Spleen (tissue), 11 donors: ENCODE results near the gene UBASH3B. TPM values are rescaled to one million over a fixed set of nuclear protein-coding genes. Genes with fewer than 3 reads are reported as not detected.

Experiments used
- DNase-seq: peaks from one replicate; pipeline ENCODE4 v3.0.0-alpha.2; 2020
- H3K27ac ChIP-seq, 8 donors: fragments of 200-600 bp; sonication (generic) in 7 of 8; 1 replicate in 4 of 8; 2 replicates in 4 of 8; pipeline versions ENCODE4 v1.5.0 to v1.8.0; 2016 to 2021; ENCODE audit warnings: inconsistent platforms in 4 of 8, mild to moderate bottlenecking in 4 of 8, moderate library complexity in 1 of 8
- H3K27me3 ChIP-seq, 7 donors: fragments of 200-600 bp; sonication (generic) in 6 of 7; replicated peaks in 1 of 7; 1 replicate in 4 of 7; 2 replicates in 3 of 7; pipeline versions ENCODE4 v1.5.0 to v1.8.0; 2016 to 2021; ENCODE audit warnings: inconsistent platforms in 3 of 7, mild to moderate bottlenecking in 1 of 7
- H3K36me3 ChIP-seq, 6 donors: fragments of 200-600 bp; sonication (generic) in 5 of 6; 1 replicate in 4 of 6; 2 replicates in 2 of 6; pipeline versions ENCODE4 v1.5.0 to v1.8.0; 2016 to 2021; ENCODE audit warnings: inconsistent platforms in 2 of 6
- H3K4me1 ChIP-seq, 6 donors: fragments of 200-600 bp; sonication (generic) in 5 of 6; 1 replicate in 3 of 6; 2 replicates in 3 of 6; pipeline versions ENCODE4 v1.5.0 to v1.8.0; 2016 to 2021; ENCODE audit warnings: inconsistent platforms in 3 of 6
- H3K4me3 ChIP-seq, 8 donors: fragments of 200-600 bp; sonication (generic) in 7 of 8; 1 replicate in 4 of 8; 2 replicates in 4 of 8; pipeline versions ENCODE4 v1.5.0 to v1.8.0; 2016 to 2021; ENCODE audit warnings: inconsistent platforms in 4 of 8, mild to moderate bottlenecking in 4 of 8, moderate library complexity in 2 of 8
- H3K9me3 ChIP-seq, 8 donors: fragments of 200-600 bp; sonication (generic) in 7 of 8; 1 replicate in 4 of 8; 2 replicates in 4 of 8; pipeline versions ENCODE4 v1.5.0 to v1.8.0; 2016 to 2021; ENCODE audit warnings: inconsistent platforms in 4 of 8
- CTCF ChIP-seq, 11 experiments: fragments of 200-600 bp in 7 of 11; fragments of 450-650 bp in 4 of 11; sonication (generic) in 4 of 11; IDR thresholded peaks in 8 of 11; conservative IDR thresholded peaks in 3 of 11; 1 replicate in 7 of 11; 2 replicates in 4 of 11; pipeline versions ENCODE4 v1.4.0 to v1.8.0; 2016 to 2021; ENCODE audit warnings: antibody characterized with exemption in 11 of 11, inconsistent platforms in 4 of 11, mild to moderate bottlenecking in 1 of 11
- POLR2A ChIP-seq, 3 donors: fragments of 450-650 bp; IDR thresholded peaks; one replicate each; pipeline ENCODE4 v1.5.1; 2017; ENCODE audit warnings: antibody characterized with exemption in 3 of 3, mild to moderate bottlenecking in 1 of 3
- POLR2AphosphoS5 ChIP-seq, 3 donors: sonication (generic); formaldehyde crosslinking; IDR thresholded peaks; one replicate each; pipeline ENCODE4 v1.5.1; 2017; ENCODE audit warnings: antibody characterized with exemption in 3 of 3
- WGBS, 5 donors: extraction: QIAGEN DNeasy Blood & Tissue Kit in 3 of 5; methylation state at CpG; one replicate each; pipeline versions ENCODE4 v1.1.5 to v1.1.7; 2013 to 2018; 5-methylcytosine and 5-hydroxymethylcytosine counted together
- intact Hi-C: fragments of 100-400 bp; cut with DNase I; formaldehyde crosslinking; loops from one replicate; pipeline ENCODE4 v1.15.0; 2023; ENCODE audit warnings: low total_unique reads
- polyA plus RNA-seq, 3 donors: library from polyadenylated mRNA; stranded (reverse); fragments of 200-250 nt; gene quantifications; one replicate each; pipeline ENCODE4 v1.2.1, GENCODE V29; 2013
- total RNA-seq, 7 donors: library from RNA; depleted of rRNA in 3 of 7; stranded (reverse); fragments of >200 nt in 3 of 7; fragmentation: NEBNext Ultra II Directional in 4 of 7; extraction: Animal tissue kit (Norgen Biotek cat#: 25700) in 4 of 7; gene quantifications; one replicate each; pipeline versions ENCODE4 v1.1.0 to v1.2.1, GENCODE V29; 2016 to 2021
- donor health status: healthy with polysubstance abuse.
- donor health status: DM: no; HTN: no; CAD: no; lungs with moderate emphysema.
- donor health status: DM: no; HTN: no; CAD: no.
- donor health status: Bipolar disorder and iron deficiency.
- donor health status: healthy.
- donor health status: DM: no; HTN: no; CAD: no.
- donor health status: DM: yes; HTN: yes; CAD: no.

UBASH3B gene
- total and polyA plus RNA-seq, 10 donors = 4.4 to 190 (median 77.9) TPM

GRCh38 chr11:122706291-122707088 is 51.0 kb downstream of the UBASH3B start:
- TF ChIP-seq POLR2A (IDR thresholded peaks at IDR 0.05) (no peak), POLR2AphosphoS5 (IDR thresholded peaks at IDR 0.05) (no peak), CTCF (IDR thresholded peaks at IDR 0.05 in 8 of 11, conservative IDR thresholded peaks at IDR 0.05 in 3 of 11) (no peak)
- no peak for DNase-seq
- H3K4me3 ChIP-seq = no peak overlapping the region
- H3K36me3 ChIP-seq = peaks cover 0 to 18% (median 0%) of the 10 kb centered on the region in 6 donors
- peaks cover 0 to 80% (median 28%) of the 10 kb centered on the region in 6 donors for H3K4me1 ChIP-seq
- no peaks in the 10 kb centered on the region for H3K27me3 ChIP-seq
- H3K9me3 ChIP-seq = no peaks in the 10 kb centered on the region
- 79 to 86% (median 80%) methylated on average over 3 of the region's 3 CpGs for WGBS, 5 donors
- H3K27ac ChIP-seq = peak overlapping the region in 2 of 8 donors; percentile 13 to 15
- intact Hi-C loops = no loop called here

- Histone ChIP-seq H3K27ac (no peak overlapping the region), H3K36me3 (peaks cover 0 to 18% (median 0%) of the 10 kb centered on the region in 6 donors), H3K9me3 (no peaks in the 10 kb centered on the region), H3K4me3 (no peak overlapping the region), H3K4me1 (peaks cover 6 to 80% (median 32%) of the 10 kb centered on the region in 6 donors), H3K27me3 (no peaks in the 10 kb centered on the region)
- TF ChIP-seq CTCF (IDR thresholded peaks at IDR 0.05 in 8 of 11, conservative IDR thresholded peaks at IDR 0.05 in 3 of 11) (no peak), POLR2AphosphoS5 (IDR thresholded peaks at IDR 0.05) (no peak), POLR2A (IDR thresholded peaks at IDR 0.05) (no peak)
- WGBS, 5 donors = 88 to 95% (median 90%) methylated on average over 4 of the region's 4 CpGs
- intact Hi-C loops = no loop called here
- no peak for DNase-seq
Observed at GRCh38 chr11:122707111-122707510, 51.6 kb downstream of the UBASH3B start.

GRCh38 chr11:122707901-122708300 is 52.4 kb downstream of the UBASH3B start:
- Histone ChIP-seq H3K4me1 (peaks cover 9 to 87% (median 37%) of the 10 kb centered on the region in 6 donors), H3K27me3 (no peaks in the 10 kb centered on the region), H3K4me3 (no peak overlapping the region), H3K9me3 (no peaks in the 10 kb centered on the region), H3K36me3 (peaks cover 0 to 11% (median 0%) of the 10 kb centered on the region in 6 donors), H3K27ac (no peak overlapping the region)
- WGBS, 5 donors = 69 to 81% (median 71%) methylated on average over 4 of the region's 4 CpGs
- intact Hi-C loops = no loop called here
- no peak for DNase-seq
- TF ChIP-seq POLR2A (IDR thresholded peaks at IDR 0.05) = no peak
- no peak for TF ChIP-seq CTCF (IDR thresholded peaks at IDR 0.05 in 8 of 11, conservative IDR thresholded peaks at IDR 0.05 in 3 of 11)
- TF ChIP-seq POLR2AphosphoS5 (IDR thresholded peaks at IDR 0.05) = no peak

- TF ChIP-seq CTCF (IDR thresholded peaks at IDR 0.05 in 8 of 11, conservative IDR thresholded peaks at IDR 0.05 in 3 of 11) (no peak), POLR2A (IDR thresholded peaks at IDR 0.05) (no peak), POLR2AphosphoS5 (IDR thresholded peaks at IDR 0.05) (no peak)
- H3K36me3 ChIP-seq = peaks cover 0 to 2% (median 0%) of the 10 kb centered on the region in 6 donors
- intact Hi-C loops = no loop called here
- DNase-seq = no peak
- WGBS, 5 donors = 78 to 83% (median 80%) methylated on average over 7 of the region's 7 CpGs
- H3K9me3 ChIP-seq = no peaks in the 10 kb centered on the region
- peak overlapping the region in 6 of 8 donors; percentile 25 to 67 (median 42) for H3K27ac ChIP-seq
- peaks cover 18 to 90% (median 50%) of the 10 kb centered on the region in 6 donors for H3K4me1 ChIP-seq
- no peaks in the 10 kb centered on the region for H3K27me3 ChIP-seq
- H3K4me3 ChIP-seq = no peak overlapping the region
Observed at GRCh38 chr11:122709039-122709760, 53.7 kb downstream of the UBASH3B start.
